HCT116 (cell line): ENCODE data around the gene HMCN2. TPM values are rescaled to one million over a fixed set of nuclear protein-coding genes. Genes with fewer than 3 reads are reported as not detected.
A peak's percentile ranks its signal among the peaks of the same experiment; 100 is the strongest.

Experiments used
- ATAC-seq: fragments of 200-7000 bp; cut with Tn5 transposase; 2 replicates; pipeline ENCODE4 v1.9.1; 2020; ENCODE audit warnings: mild to moderate bottlenecking, moderate library complexity
- BruUV-seq: library from RNA; stranded (reverse); fragments of 400-500 nt; replicated peaks from 2 replicates; lab custom pipeline; 2021; lab: Mats Ljungman, UMichigan
- CTCF ChIA-PET: fragments of 300-600 bp; sonication (Branson Sonifier 250); formaldehyde crosslinking; loops from one replicate; lab custom pipeline; 2021; ENCODE audit warnings: antibody characterized with exemption; lab: Charles Lee
- POLR2A ChIA-PET: fragments of 300-600, 350-600 bp; sonication (Branson Sonifier 250); formaldehyde crosslinking; loops from one replicate; lab custom pipeline; 2021; ENCODE audit warnings: antibody characterized with exemption; lab: Charles Lee
- RAD21 ChIA-PET, 2 experiments: fragments of 300-600 bp; sonication (Branson Sonifier 250); formaldehyde crosslinking; loops; one replicate each; lab custom pipeline; 2023; ENCODE audit warnings: low total read pairs in 2 of 2; ENCODE audit not compliant: uncharacterized antibody in 2 of 2, unreplicated experiment in 2 of 2, low non-redundant PET in 1 of 2; lab: Charles Lee
- DNase-seq: peaks from one replicate; pipeline ENCODE4 v3.0.0-alpha.2; 2010; ENCODE audit warnings: low read depth, low spot score
- H2AFZ ChIP-seq: fragments of 200-600 bp; shearing (Covaris generic), sonication (generic); 2 replicates; pipeline ENCODE4 v1.6.1; 2017; ENCODE audit warnings: low read depth, mixed run types, mixed read lengths, antibody characterized with exemption, low read length; ENCODE audit not compliant: poor library complexity, severe bottlenecking
- H3K27ac ChIP-seq: 2 replicates; pipeline ENCODE4 v1.5.1; 2012; ENCODE audit warnings: low read depth, low read length
- H3K27me3 ChIP-seq: fragments of 200-600 bp; sonication (generic); 2 replicates; pipeline ENCODE4 v1.6.1; 2016; ENCODE audit warnings: mixed run types, low read length, mixed read lengths; ENCODE audit not compliant: insufficient read depth
- H3K36me3 ChIP-seq, 2 experiments: fragments of 200-500 bp in 1 of 2; fragments of 200-600 bp in 1 of 2; sonication (Bioruptor generic) in 1 of 2; sonication (generic) in 1 of 2; 2 replicates each; pipeline versions ENCODE4 v1.5.1 to v1.6.1; 2014 to 2016; ENCODE audit warnings: low read length in 2 of 2, inconsistent platforms in 1 of 2, mixed read lengths in 1 of 2, mixed run types in 1 of 2; ENCODE audit not compliant: insufficient read depth in 2 of 2, control insufficient read depth in 1 of 2
- H3K4me1 ChIP-seq, 2 experiments: fragments of 200-600 bp in 1 of 2; sonication (generic) in 1 of 2; 2 replicates each; pipeline versions ENCODE4 v1.5.1 to v1.6.1; 2012 to 2017; ENCODE audit warnings: low read length in 2 of 2, inconsistent platforms in 1 of 2, mild to moderate bottlenecking in 1 of 2, mixed read lengths in 1 of 2, mixed run types in 1 of 2, moderate library complexity in 1 of 2; ENCODE audit not compliant: insufficient read depth in 2 of 2, control insufficient read depth in 1 of 2
- H3K4me2 ChIP-seq: fragments of 200-600 bp; sonication (generic); 2 replicates; pipeline ENCODE4 v1.6.1; 2017; ENCODE audit warnings: mixed run types, low read length, mixed read lengths
- H3K4me3 ChIP-seq, 2 experiments: fragments of 200-600 bp in 1 of 2; sonication (generic) in 1 of 2; replicated peaks in 1 of 2; 2 replicates each; pipeline ENCODE4 v1.5.1; 2011 to 2016; ENCODE audit warnings: low read length in 2 of 2, control low read depth in 1 of 2, low read depth in 1 of 2, mild to moderate bottlenecking in 1 of 2, mixed read lengths in 1 of 2, mixed run types in 1 of 2
- H3K79me2 ChIP-seq: fragments of 200-600 bp; sonication (generic); 2 replicates; pipeline ENCODE4 v1.6.1; 2017; ENCODE audit warnings: mild to moderate bottlenecking, mixed run types, low read length, moderate library complexity, mixed read lengths; ENCODE audit not compliant: insufficient read depth
- H3K9ac ChIP-seq: fragments of 200-600 bp; sonication (generic); 2 replicates; pipeline ENCODE4 v1.6.1; 2016; ENCODE audit warnings: low read length, mixed read lengths
- H3K9me2 ChIP-seq: fragments of 200-600 bp; sonication (generic), shearing (Covaris generic); 2 replicates; pipeline ENCODE4 v1.6.1; 2017; ENCODE audit warnings: mixed run types, mild to moderate bottlenecking, moderate library complexity; ENCODE audit not compliant: insufficient read depth
- H3K9me3 ChIP-seq, 2 experiments: fragments of 200-500 bp in 1 of 2; fragments of 200-600 bp in 1 of 2; sonication (Bioruptor generic) in 1 of 2; sonication (generic) in 1 of 2; 2 replicates each; pipeline ENCODE4 v1.6.1; 2014 to 2017; ENCODE audit warnings: low read length in 2 of 2, mixed read lengths in 2 of 2, inconsistent platforms in 1 of 2, low read depth in 1 of 2, mild to moderate bottlenecking in 1 of 2, mixed run types in 1 of 2, moderate library complexity in 1 of 2; ENCODE audit not compliant: control insufficient read depth in 1 of 2, insufficient read depth in 1 of 2
- H4K20me1 ChIP-seq: fragments of 200-600 bp; sonication (generic), shearing (Covaris generic); 2 replicates; pipeline ENCODE4 v1.6.1; 2017; ENCODE audit warnings: mixed run types, mild to moderate bottlenecking, moderate library complexity; ENCODE audit not compliant: insufficient read depth
- CTCF ChIP-seq, 3 experiments: fragments of 200-600 bp in 1 of 3; sonication (generic) in 1 of 3; IDR thresholded peaks in 2 of 3; conservative IDR thresholded peaks in 1 of 3; 2 replicates each; pipeline ENCODE4 v1.5.1; 2012 to 2017; ENCODE audit warnings: low read depth in 2 of 3, low read length in 2 of 3, antibody characterized with exemption in 1 of 3, borderline replicate concordance in 1 of 3, control low read depth in 1 of 3, mild to moderate bottlenecking in 1 of 3, mixed read lengths in 1 of 3, mixed run types in 1 of 3, moderate library complexity in 1 of 3; ENCODE audit not compliant: insufficient read depth in 1 of 3
- intact Hi-C: fragments of 100-400 bp; cut with micrococcal nuclease; formaldehyde crosslinking; loops from 2 replicates; pipeline ENCODE4 v1.10.0; 2022
- total RNA-seq: library from RNA; stranded (reverse); gene quantifications from one replicate; pipeline ENCODE4 v1.2.1, GENCODE V29; 2021; ENCODE audit not compliant: unreplicated experiment
- TF ChIP-seq, protein P1 (sequence below): IDR thresholded peaks from 2 replicates; pipeline ENCODE4 v1.6.1; 2011; ENCODE audit warnings: mild to moderate bottlenecking, low read length, moderate library complexity; ENCODE audit not compliant: insufficient replicate concordance; ENCODE audit errors: extremely low read depth

Gene HMCN2
- total RNA-seq, 1 experiment from 2014 or later = 0.22 TPM

- H3K79me2 ChIP-seq = no peaks in the 10 kb centered on the region
- H3K9me2 ChIP-seq = no peaks in the 10 kb centered on the region
- ATAC-seq (peak; percentile 93), DNase-seq (no peak)
- TF ChIP-seq CTCF (IDR thresholded peaks at IDR 0.05 in 2 of 3, conservative IDR thresholded peaks at IDR 0.05 in 1 of 3; ENCODE audit: borderline replicate concordance in 1 of 3, insufficient read depth in 1 of 3, low read depth in 2 of 3, low read length in 2 of 3) = peak in 2 of 3 experiments; percentile 37 to 43; a peak in 3 of 6 replicates
- TF ChIP-seq, protein P1, sequence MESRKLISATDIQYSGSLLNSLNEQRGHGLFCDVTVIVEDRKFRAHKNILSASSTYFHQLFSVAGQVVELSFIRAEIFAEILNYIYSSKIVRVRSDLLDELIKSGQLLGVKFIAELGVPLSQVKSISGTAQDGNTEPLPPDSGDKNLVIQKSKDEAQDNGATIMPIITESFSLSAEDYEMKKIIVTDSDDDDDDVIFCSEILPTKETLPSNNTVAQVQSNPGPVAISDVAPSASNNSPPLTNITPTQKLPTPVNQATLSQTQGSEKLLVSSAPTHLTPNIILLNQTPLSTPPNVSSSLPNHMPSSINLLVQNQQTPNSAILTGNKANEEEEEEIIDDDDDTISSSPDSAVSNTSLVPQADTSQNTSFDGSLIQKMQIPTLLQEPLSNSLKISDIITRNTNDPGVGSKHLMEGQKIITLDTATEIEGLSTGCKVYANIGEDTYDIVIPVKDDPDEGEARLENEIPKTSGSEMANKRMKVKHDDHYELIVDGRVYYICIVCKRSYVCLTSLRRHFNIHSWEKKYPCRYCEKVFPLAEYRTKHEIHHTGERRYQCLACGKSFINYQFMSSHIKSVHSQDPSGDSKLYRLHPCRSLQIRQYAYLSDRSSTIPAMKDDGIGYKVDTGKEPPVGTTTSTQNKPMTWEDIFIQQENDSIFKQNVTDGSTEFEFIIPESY = no peak
- H3K27me3 ChIP-seq = peaks cover 12% of the 10 kb centered on the region; the same call in 1 of the 2 replicates
- H3K9ac ChIP-seq = no peak overlapping the region
- H3K27ac ChIP-seq = no peak overlapping the region
- no peaks in the 10 kb centered on the region for H4K20me1 ChIP-seq
- no peak overlapping the region for H3K4me3 ChIP-seq
- no peaks in the 10 kb centered on the region for H3K9me3 ChIP-seq
- no peaks in the 10 kb centered on the region for H3K36me3 ChIP-seq
- POLR2A ChIA-PET = no interaction called here
- no TSS peak for BruUV-seq
- intact Hi-C loops = no loop called here
- CTCF ChIA-PET = no interaction called here
- no peak overlapping the region for H2AFZ ChIP-seq
- peak overlapping the region; percentile 51 for H3K4me2 ChIP-seq
- peaks cover 0 to 9% of the 10 kb centered on the region in 2 experiments; a peak in 2 of 4 replicates for H3K4me1 ChIP-seq
- RAD21 ChIA-PET = no interaction called here
Observed at GRCh38 chr9:130320723-130321481, 55.3 kb downstream of the HMCN2 start.
